A549 (cell line): Measurements from ENCODE around the gene RDH12. TPM values are rescaled to one million over a fixed set of nuclear protein-coding genes. Genes with fewer than 3 reads are reported as not detected.

Source experiments
- ATAC-seq, 2 experiments: fragments of 200-7000 bp in 1 of 2; fragments of >200 bp in 1 of 2; cut with Nextera tagmentation in 1 of 2; cut with Tn5 transposase in 1 of 2; 3 replicates each; pipeline versions ENCODE4 v1.8.0 to v1.9.1; 2018 to 2020; ENCODE audit warnings: mild to moderate bottlenecking in 1 of 2, moderate library complexity in 1 of 2
- CTCF ChIA-PET: fragments of 300-600 bp; sonication (Branson Sonifier 250); formaldehyde crosslinking; extraction: SDS; loops from one replicate; lab custom pipeline; 2021; ENCODE audit warnings: antibody characterized with exemption, inconsistent platforms; lab: Yijun Ruan, JAX
- POLR2A ChIA-PET: fragments of 350-600 bp; formaldehyde crosslinking; extraction: SDS; loops from one replicate; lab custom pipeline; 2021; ENCODE audit warnings: antibody characterized with exemption, inconsistent platforms; lab: Yijun Ruan, JAX
- DNase-seq, 2 experiments: peaks; one replicate each; pipeline versions ENCODE4 v3.0.0 to v3.0.0-alpha.2; 2011 to 2016; ENCODE audit warnings: low read depth in 1 of 2, low spot score in 1 of 2
- FAIRE-seq: peaks from 2 replicates; lab custom pipeline; 2011; peaks lifted over from hg19 to GRCh38; lab: Jason Lieb, UNC
- H3K27ac ChIP-seq, 2 experiments: fragments of >200 bp; sonication (Bioruptor Twin); formaldehyde crosslinking; 3 replicates each; pipeline ENCODE4 v1.5.1; 2016 to 2017
- H3K4me1 ChIP-seq: fragments of >200 bp; sonication (Bioruptor Twin); formaldehyde crosslinking; 3 replicates; pipeline ENCODE4 v1.6.1; 2016
- H3K4me2 ChIP-seq: fragments of >200 bp; sonication (Bioruptor Twin); formaldehyde crosslinking; 3 replicates; pipeline ENCODE4 v1.6.1; 2016
- H3K4me3 ChIP-seq: fragments of >200 bp; sonication (Bioruptor Twin); formaldehyde crosslinking; 3 replicates; pipeline ENCODE4 v1.5.1; 2016
- H3K9me3 ChIP-seq: fragments of >200 bp; sonication (Bioruptor Twin); formaldehyde crosslinking; 3 replicates; pipeline ENCODE4 v1.6.1; 2016
- CEBPB ChIP-seq, 2 experiments: fragments of >200 bp in 1 of 2; sonication (Bioruptor Twin) in 1 of 2; formaldehyde crosslinking in 1 of 2; IDR thresholded peaks; 2 replicates each; pipeline ENCODE4 v1.6.1; 2012 to 2016
- CHD4 ChIP-seq: fragments of 200-600 bp; sonication (generic); IDR thresholded peaks from 2 replicates; pipeline ENCODE4 v1.6.1; 2016; ENCODE audit warnings: antibody characterized with exemption, mild to moderate bottlenecking, borderline replicate concordance
- HOXB5 ChIP-seq: fragments of 250-450 bp; sonication (Bioruptor Pico); IDR thresholded peaks from 2 replicates; pipeline ENCODE4 v1.5.0; 2020; ENCODE audit warnings: mild to moderate bottlenecking, moderate library complexity
- JUNB ChIP-seq: fragments of >200 bp; sonication (Bioruptor Twin); formaldehyde crosslinking; IDR thresholded peaks from 2 replicates; pipeline ENCODE4 v1.6.1; 2016
- KDM1A ChIP-seq: fragments of 200-600 bp; sonication (generic); IDR thresholded peaks from 2 replicates; pipeline ENCODE4 v1.6.1; 2016; ENCODE audit warnings: low read depth, mild to moderate bottlenecking
- MAFK ChIP-seq: fragments of 450-650 bp; IDR thresholded peaks from 2 replicates; pipeline ENCODE4 v1.6.1; 2014; ENCODE audit not compliant: partially characterized antibody
- PHF8 ChIP-seq: fragments of 200-600 bp; sonication (generic); IDR thresholded peaks from 2 replicates; pipeline ENCODE4 v1.6.1; 2016; ENCODE audit warnings: low read depth, mild to moderate bottlenecking, antibody characterized with exemption, moderate library complexity, borderline replicate concordance
- POLR2AphosphoS2 ChIP-seq: conservative IDR thresholded peaks from 2 replicates; pipeline ENCODE4 v1.6.1; 2012; ENCODE audit warnings: low read length, improper control_type of control experiment, inconsistent platforms
- RAD21 ChIP-seq, 2 experiments: fragments of >200 bp in 1 of 2; sonication (Bioruptor Twin) in 1 of 2; formaldehyde crosslinking in 1 of 2; IDR thresholded peaks in 1 of 2; conservative IDR thresholded peaks in 1 of 2; 2 replicates in 1 of 2; 3 replicates in 1 of 2; pipeline ENCODE4 v1.6.1; 2012 to 2018; ENCODE audit warnings: inconsistent platforms in 1 of 2
- RARB ChIP-seq: fragments of 250-450 bp; sonication (Bioruptor Pico); IDR thresholded peaks from 2 replicates; pipeline ENCODE4 v1.8.0; 2021; ENCODE audit warnings: mild to moderate bottlenecking, moderate library complexity
- SMC3 ChIP-seq: fragments of >200 bp; sonication (Bioruptor Twin); formaldehyde crosslinking; IDR thresholded peaks from 3 replicates; pipeline ENCODE4 v1.6.1; 2018; ENCODE audit warnings: inconsistent platforms
- TP53 ChIP-seq: fragments of 250-450 bp; sonication (Bioruptor Pico); IDR thresholded peaks from 2 replicates; pipeline ENCODE4 v1.5.0; 2021; ENCODE audit warnings: mild to moderate bottlenecking, moderate library complexity
- ZC3H11A ChIP-seq: fragments of 450-650 bp; IDR thresholded peaks from 2 replicates; pipeline ENCODE4 v1.6.1; 2014; ENCODE audit warnings: antibody characterized with exemption, mild to moderate bottlenecking
- ZSCAN20 ChIP-seq: fragments of 250-450 bp; sonication (Bioruptor Pico); IDR thresholded peaks from 2 replicates; pipeline ENCODE4 v1.8.0; 2022; ENCODE audit warnings: mild to moderate bottlenecking, moderate library complexity
- WGBS: methylation state at CpG from one replicate; pipeline ENCODE4 v1.1.6; 2017; ENCODE audit errors: missing lambda C conversion rate; 5-methylcytosine and 5-hydroxymethylcytosine counted together
- polyA plus RNA-seq, 4 experiments: library from polyadenylated mRNA; depleted of rRNA in 3 of 4; stranded (reverse); fragments of >200 nt; fragmentation: RNase III in 1 of 4; extraction: RNeasy Plus Mini Kit Qiagen cat#74134 plus additional on column Dnase treatment in 1 of 4; gene quantifications; 2 replicates in 3 of 4; 3 replicates in 1 of 4; pipeline ENCODE4 v1.2.3, GENCODE V29; 2011 to 2017
- TF ChIP-seq, protein P1 (sequence below): fragments of 250-450 bp; sonication (Bioruptor Pico); IDR thresholded peaks from 2 replicates; pipeline ENCODE4 v1.5.0; 2020; ENCODE audit warnings: low read depth, mild to moderate bottlenecking, moderate library complexity
- TF ChIP-seq, protein P2 (sequence below): fragments of 200-600 bp; sonication (generic); IDR thresholded peaks from 2 replicates; pipeline ENCODE4 v1.6.1; 2016; ENCODE audit warnings: antibody characterized with exemption, mild to moderate bottlenecking, moderate library complexity
- TF ChIP-seq, protein P3 (sequence below): IDR thresholded peaks from 2 replicates; pipeline ENCODE4 v1.6.1; 2012; ENCODE audit warnings: low read depth, borderline replicate concordance
- TF ChIP-seq, protein P4 (sequence below): fragments of >200 bp; sonication (Bioruptor Twin); formaldehyde crosslinking; IDR thresholded peaks from 3 replicates; pipeline ENCODE4 v1.6.1; 2016
- TF ChIP-seq, protein P5 (sequence below): fragments of >200 bp; sonication (Bioruptor Twin); formaldehyde crosslinking; IDR thresholded peaks from 2 replicates; pipeline ENCODE4 v1.6.1; 2016

RDH12 gene
- polyA plus RNA-seq, 2 of the 4 experiments (the other 2 are of a cell fraction), result 0.12 to 0.14 TPM

DNA sequence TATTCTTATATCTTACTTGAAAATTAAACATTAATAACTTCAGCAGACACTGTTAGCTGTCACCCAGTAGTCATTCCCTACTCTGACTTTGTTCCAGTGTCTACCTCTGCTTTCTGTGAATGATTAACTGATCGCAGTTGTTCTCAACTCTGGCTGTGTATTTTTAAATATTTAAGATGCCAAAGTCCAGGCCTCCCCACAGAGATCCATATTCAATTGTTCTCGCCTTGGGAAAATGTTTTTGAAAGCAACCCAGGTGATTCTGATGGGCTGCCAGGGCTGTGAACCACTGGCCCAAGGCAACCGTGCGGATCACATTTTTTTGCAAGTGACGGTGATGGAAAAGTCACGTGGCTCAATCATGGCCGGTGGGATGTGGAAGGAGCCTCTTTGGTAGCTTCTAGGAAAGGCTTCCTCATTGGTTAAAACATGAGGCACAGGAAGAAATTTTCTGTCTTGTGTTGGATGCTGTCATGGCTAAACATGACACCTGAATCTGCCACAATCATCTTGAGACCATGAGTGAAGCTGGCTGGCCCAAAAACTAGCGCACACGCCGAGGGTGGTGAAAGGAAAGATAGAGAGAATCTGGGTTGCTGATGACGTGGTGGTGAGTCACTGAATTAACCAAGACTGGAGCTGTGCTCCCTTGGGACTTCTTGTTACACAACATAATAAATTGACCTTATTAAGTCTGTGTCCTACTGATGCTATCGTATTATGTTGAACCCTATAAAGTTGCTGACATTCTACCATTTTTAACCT, 37.2 kb downstream of the RDH12 start (continued):
- TF ChIP-seq RAD21 (conservative IDR thresholded peaks at IDR 0.05 in 1 of 2, IDR thresholded peaks at IDR 0.05 in 1 of 2), result 0 out of 5 replicates have a peak, but pooled peaks of 1 of the 2 experiments have one; percentile 8
- TF ChIP-seq MAFK, result peak; percentile 1
- TF ChIP-seq TP53 (CRISPR knock-in tag), result 0 out of 2 replicates have a peak, but pooled peaks have one; percentile 42

DNA sequence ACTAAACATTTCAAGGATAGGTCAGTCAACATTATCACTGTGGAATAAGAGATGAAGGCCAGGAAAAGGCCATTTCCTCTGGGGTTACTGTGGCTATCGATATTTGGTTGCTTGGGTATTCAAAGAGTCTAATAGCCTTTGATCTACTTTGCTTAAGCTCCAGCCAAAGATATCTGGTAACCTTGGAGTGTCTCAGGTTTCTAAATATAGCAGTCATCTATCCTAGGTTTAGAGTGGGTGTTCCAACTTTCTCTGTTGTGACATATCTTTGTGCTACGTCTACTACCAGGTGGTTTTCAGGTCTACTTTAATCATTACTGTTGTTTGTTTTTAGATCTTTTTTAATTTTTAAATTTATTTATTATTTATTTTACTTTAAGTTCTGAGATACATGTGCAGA, 42.4 kb downstream of the RDH12 start:
- POLR2A ChIA-PET, result no interaction called here

DNA sequence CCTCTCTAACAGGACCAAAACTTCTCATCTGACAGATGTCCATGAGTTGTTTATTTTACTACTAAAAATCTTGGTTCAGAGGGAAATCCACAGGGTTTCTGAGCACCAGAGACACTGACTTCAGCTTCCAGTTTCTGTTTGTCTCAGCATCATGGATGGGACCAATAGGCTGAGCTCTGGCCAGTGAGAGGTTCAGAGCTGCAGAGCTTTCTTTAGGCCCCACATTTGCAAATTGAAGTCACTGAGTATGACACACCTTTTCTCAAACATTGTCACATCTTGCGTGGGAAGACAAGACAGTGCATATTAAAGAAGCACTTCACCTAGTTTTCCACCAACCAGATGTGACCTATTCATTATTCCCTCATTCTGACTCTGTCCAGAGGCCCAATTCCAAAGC, 45.2 kb downstream of the RDH12 start:
- ChIA-PET CTCF (no interaction called here), POLR2A (no interaction called here)
- ATAC-seq, result no peak

More for the DNA sequence above, 42.4 kb downstream of the RDH12 start:
- Histone ChIP-seq H3K4me1 (peaks cover 9% of the 10 kb centered on the region), H3K9me3 (no peaks in the 10 kb centered on the region), H3K4me2 (no peak overlapping the region), H3K4me3 (no peak overlapping the region), H3K27ac (no peak overlapping the region)
- DNase-seq (no peak), FAIRE-seq (no peak), ATAC-seq (no peak)
- WGBS, result 69% methylated on average over 2 of the region's 2 CpGs
- TF ChIP-seq, protein P1, sequence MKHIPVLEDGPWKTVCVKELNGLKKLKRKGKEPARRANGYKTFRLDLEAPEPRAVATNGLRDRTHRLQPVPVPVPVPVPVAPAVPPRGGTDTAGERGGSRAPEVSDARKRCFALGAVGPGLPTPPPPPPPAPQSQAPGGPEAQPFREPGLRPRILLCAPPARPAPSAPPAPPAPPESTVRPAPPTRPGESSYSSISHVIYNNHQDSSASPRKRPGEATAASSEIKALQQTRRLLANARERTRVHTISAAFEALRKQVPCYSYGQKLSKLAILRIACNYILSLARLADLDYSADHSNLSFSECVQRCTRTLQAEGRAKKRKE (CRISPR knock-in tag), result no peak
- CTCF ChIA-PET, result no interaction called here

More for the DNA sequence above, 45.2 kb downstream of the RDH12 start:
- FAIRE-seq (no peak), DNase-seq (no peak)
- WGBS, result 83% methylated on average over 1 of the region's 1 CpG
- TF ChIP-seq CEBPB (IDR thresholded peaks at IDR 0.05), result no peak
- TF ChIP-seq, protein P2, sequence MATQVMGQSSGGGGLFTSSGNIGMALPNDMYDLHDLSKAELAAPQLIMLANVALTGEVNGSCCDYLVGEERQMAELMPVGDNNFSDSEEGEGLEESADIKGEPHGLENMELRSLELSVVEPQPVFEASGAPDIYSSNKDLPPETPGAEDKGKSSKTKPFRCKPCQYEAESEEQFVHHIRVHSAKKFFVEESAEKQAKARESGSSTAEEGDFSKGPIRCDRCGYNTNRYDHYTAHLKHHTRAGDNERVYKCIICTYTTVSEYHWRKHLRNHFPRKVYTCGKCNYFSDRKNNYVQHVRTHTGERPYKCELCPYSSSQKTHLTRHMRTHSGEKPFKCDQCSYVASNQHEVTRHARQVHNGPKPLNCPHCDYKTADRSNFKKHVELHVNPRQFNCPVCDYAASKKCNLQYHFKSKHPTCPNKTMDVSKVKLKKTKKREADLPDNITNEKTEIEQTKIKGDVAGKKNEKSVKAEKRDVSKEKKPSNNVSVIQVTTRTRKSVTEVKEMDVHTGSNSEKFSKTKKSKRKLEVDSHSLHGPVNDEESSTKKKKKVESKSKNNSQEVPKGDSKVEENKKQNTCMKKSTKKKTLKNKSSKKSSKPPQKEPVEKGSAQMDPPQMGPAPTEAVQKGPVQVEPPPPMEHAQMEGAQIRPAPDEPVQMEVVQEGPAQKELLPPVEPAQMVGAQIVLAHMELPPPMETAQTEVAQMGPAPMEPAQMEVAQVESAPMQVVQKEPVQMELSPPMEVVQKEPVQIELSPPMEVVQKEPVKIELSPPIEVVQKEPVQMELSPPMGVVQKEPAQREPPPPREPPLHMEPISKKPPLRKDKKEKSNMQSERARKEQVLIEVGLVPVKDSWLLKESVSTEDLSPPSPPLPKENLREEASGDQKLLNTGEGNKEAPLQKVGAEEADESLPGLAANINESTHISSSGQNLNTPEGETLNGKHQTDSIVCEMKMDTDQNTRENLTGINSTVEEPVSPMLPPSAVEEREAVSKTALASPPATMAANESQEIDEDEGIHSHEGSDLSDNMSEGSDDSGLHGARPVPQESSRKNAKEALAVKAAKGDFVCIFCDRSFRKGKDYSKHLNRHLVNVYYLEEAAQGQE, result no peak
- TF ChIP-seq, protein P1 (CRISPR knock-in tag), result no peak
- no peak for TF ChIP-seq ZC3H11A
- no peak for TF ChIP-seq RARB (CRISPR knock-in tag)
- TF ChIP-seq, protein P3, sequence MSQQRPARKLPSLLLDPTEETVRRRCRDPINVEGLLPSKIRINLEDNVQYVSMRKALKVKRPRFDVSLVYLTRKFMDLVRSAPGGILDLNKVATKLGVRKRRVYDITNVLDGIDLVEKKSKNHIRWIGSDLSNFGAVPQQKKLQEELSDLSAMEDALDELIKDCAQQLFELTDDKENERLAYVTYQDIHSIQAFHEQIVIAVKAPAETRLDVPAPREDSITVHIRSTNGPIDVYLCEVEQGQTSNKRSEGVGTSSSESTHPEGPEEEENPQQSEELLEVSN, result no peak
- TF ChIP-seq CHD4, result no peak
- no peak for TF ChIP-seq MAFK
- TF ChIP-seq HOXB5, result no peak
- TF ChIP-seq, protein P4, sequence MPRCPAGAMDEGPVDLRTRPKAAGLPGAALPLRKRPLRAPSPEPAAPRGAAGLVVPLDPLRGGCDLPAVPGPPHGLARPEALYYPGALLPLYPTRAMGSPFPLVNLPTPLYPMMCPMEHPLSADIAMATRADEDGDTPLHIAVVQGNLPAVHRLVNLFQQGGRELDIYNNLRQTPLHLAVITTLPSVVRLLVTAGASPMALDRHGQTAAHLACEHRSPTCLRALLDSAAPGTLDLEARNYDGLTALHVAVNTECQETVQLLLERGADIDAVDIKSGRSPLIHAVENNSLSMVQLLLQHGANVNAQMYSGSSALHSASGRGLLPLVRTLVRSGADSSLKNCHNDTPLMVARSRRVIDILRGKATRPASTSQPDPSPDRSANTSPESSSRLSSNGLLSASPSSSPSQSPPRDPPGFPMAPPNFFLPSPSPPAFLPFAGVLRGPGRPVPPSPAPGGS, result no peak
- TF ChIP-seq SMC3, result no peak
- TF ChIP-seq ZSCAN20 (CRISPR knock-in tag), result no peak
- TF ChIP-seq, protein P5, sequence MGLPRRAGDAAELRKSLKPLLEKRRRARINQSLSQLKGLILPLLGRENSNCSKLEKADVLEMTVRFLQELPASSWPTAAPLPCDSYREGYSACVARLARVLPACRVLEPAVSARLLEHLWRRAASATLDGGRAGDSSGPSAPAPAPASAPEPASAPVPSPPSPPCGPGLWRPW, result no peak
- TF ChIP-seq PHF8, result no peak
- TF ChIP-seq JUNB, result no peak
- no peak for TF ChIP-seq POLR2AphosphoS2
- no peak for TF ChIP-seq KDM1A
- Histone ChIP-seq H3K9me3 (no peaks in the 10 kb centered on the region), H3K4me2 (no peak overlapping the region), H3K27ac (no peak overlapping the region), H3K4me3 (no peak overlapping the region), H3K4me1 (no peaks in the 10 kb centered on the region)
